H9 (cell line): ENCODE results near the gene OGFOD1. TPM values are rescaled to one million over a fixed set of nuclear protein-coding genes. Genes with fewer than 3 reads are reported as not detected.

Experiments used
- DNase-seq: peaks from one replicate; pipeline ENCODE4 v3.0.0-alpha.2; 2017
- H2AFZ ChIP-seq: one replicate; pipeline ENCODE4 v1.6.1; 2013; ENCODE audit warnings: mild to moderate bottlenecking, low read length, control low read depth, moderate library complexity
- H2AK5ac ChIP-seq: 2 replicates; pipeline ENCODE4 v1.6.1; 2013; ENCODE audit warnings: low read length, control low read depth, mixed read lengths; ENCODE audit not compliant: insufficient read length
- H2BK120ac ChIP-seq: one replicate; pipeline ENCODE4 v1.6.1; 2013; ENCODE audit warnings: low read depth, mild to moderate bottlenecking, low read length, control low read depth, inconsistent platforms; ENCODE audit not compliant: poor library complexity, severe bottlenecking
- H2BK12ac ChIP-seq: 2 replicates; pipeline ENCODE4 v1.6.1; 2013; ENCODE audit warnings: low read length, control low read depth, mixed read lengths, low read depth; ENCODE audit not compliant: insufficient read length
- H2BK15ac ChIP-seq: 2 replicates; pipeline ENCODE4 v1.6.1; 2013; ENCODE audit warnings: low read depth, low read length, control low read depth
- H2BK20ac ChIP-seq: one replicate; pipeline ENCODE4 v1.6.1; 2013; ENCODE audit warnings: low read depth, mild to moderate bottlenecking, low read length, control low read depth, inconsistent platforms; ENCODE audit not compliant: poor library complexity, severe bottlenecking
- H2BK5ac ChIP-seq: 2 replicates; pipeline ENCODE4 v1.6.1; 2013; ENCODE audit warnings: low read length, control low read depth, mixed read lengths; ENCODE audit not compliant: insufficient read length
- H3K14ac ChIP-seq: 2 replicates; pipeline ENCODE4 v1.6.1; 2013; ENCODE audit warnings: low read length, control low read depth; ENCODE audit not compliant: insufficient read depth
- H3K18ac ChIP-seq: 2 replicates; pipeline ENCODE4 v1.6.1; 2013; ENCODE audit warnings: low read depth, mild to moderate bottlenecking, mixed read lengths, low read length, control low read depth; ENCODE audit not compliant: insufficient read length
- H3K23ac ChIP-seq: 2 replicates; pipeline ENCODE4 v1.6.1; 2013; ENCODE audit warnings: low read length, control low read depth, mixed read lengths, low read depth; ENCODE audit not compliant: insufficient read length
- H3K23me2 ChIP-seq: 2 replicates; pipeline ENCODE4 v1.6.1; 2013; ENCODE audit warnings: low read depth, mild to moderate bottlenecking, mixed read lengths, low read length, control low read depth; ENCODE audit not compliant: insufficient read length, poor library complexity, severe bottlenecking
- H3K27ac ChIP-seq: 2 replicates; pipeline ENCODE4 v1.5.1; 2013; ENCODE audit warnings: low read length, control low read depth, mixed read lengths, low read depth; ENCODE audit not compliant: insufficient read length
- H3K27me3 ChIP-seq: 2 replicates; pipeline ENCODE4 v1.6.1; 2013; ENCODE audit warnings: low read length, control low read depth, inconsistent platforms; ENCODE audit not compliant: insufficient read depth
- H3K4ac ChIP-seq: 2 replicates; pipeline ENCODE4 v1.6.1; 2013; ENCODE audit warnings: low read depth, mild to moderate bottlenecking, control low read depth, inconsistent platforms, low read length, moderate library complexity
- H3K4me1 ChIP-seq: 2 replicates; pipeline ENCODE4 v1.6.1; 2013; ENCODE audit warnings: low read length, control low read depth, inconsistent platforms; ENCODE audit not compliant: insufficient read depth
- H3K4me2 ChIP-seq: 2 replicates; pipeline ENCODE4 v1.6.1; 2013; ENCODE audit warnings: low read length, control low read depth, mixed read lengths; ENCODE audit not compliant: insufficient read length, insufficient read depth
- H3K56ac ChIP-seq: 2 replicates; pipeline ENCODE4 v1.6.1; 2013; ENCODE audit warnings: low read depth, mild to moderate bottlenecking, mixed read lengths, low read length, control low read depth; ENCODE audit not compliant: insufficient read length
- H3K79me1 ChIP-seq: 2 replicates; pipeline ENCODE4 v1.6.1; 2013; ENCODE audit warnings: low read depth, mild to moderate bottlenecking, moderate library complexity, low read length, control low read depth, inconsistent platforms; ENCODE audit not compliant: insufficient read depth, poor library complexity, severe bottlenecking
- H3K79me2 ChIP-seq: 2 replicates; pipeline ENCODE4 v1.6.1; 2013; ENCODE audit warnings: low read length, control low read depth, inconsistent platforms; ENCODE audit not compliant: insufficient read depth
- H3K9ac ChIP-seq: 2 replicates; pipeline ENCODE4 v1.6.1; 2013; ENCODE audit warnings: low read length, control low read depth, mixed read lengths; ENCODE audit not compliant: insufficient read length; ENCODE audit errors: extremely low read depth
- H3K9me3 ChIP-seq: one replicate; pipeline ENCODE4 v1.6.1; 2013; ENCODE audit warnings: low read depth, low read length, inconsistent platforms; ENCODE audit not compliant: control insufficient read depth
- H3T11ph ChIP-seq: one replicate; pipeline ENCODE4 v1.6.1; 2013; ENCODE audit warnings: mild to moderate bottlenecking, low read length, control low read depth, inconsistent platforms
- H4K20me1 ChIP-seq: one replicate; pipeline ENCODE4 v1.6.1; 2013; ENCODE audit not compliant: control insufficient read depth, insufficient read length, insufficient read depth
- H4K5ac ChIP-seq: 2 replicates; pipeline ENCODE4 v1.6.1; 2013; ENCODE audit warnings: low read depth, mild to moderate bottlenecking, mixed read lengths, low read length, control low read depth; ENCODE audit not compliant: insufficient read length
- H4K8ac ChIP-seq: replicated peaks from 2 replicates; pipeline ENCODE4 v1.6.1; 2013; ENCODE audit warnings: low read length, control low read depth, mixed read lengths, low read depth; ENCODE audit not compliant: insufficient read length
- H4K91ac ChIP-seq: 2 replicates; pipeline ENCODE4 v1.6.1; 2013; ENCODE audit warnings: low read depth, mild to moderate bottlenecking, moderate library complexity, mixed read lengths, low read length, control low read depth; ENCODE audit not compliant: insufficient read length
- H3K27ac Mint-ChIP-seq, 3 experiments: 2 replicates in 2 of 3; 3 replicates in 1 of 3; pipeline ENCODE4 v1.8.0; 2020 to 2021; ENCODE audit warnings: mixed read lengths in 3 of 3, mild to moderate bottlenecking in 1 of 3, moderate library complexity in 1 of 3
- H3K27me3 Mint-ChIP-seq: 2 replicates; pipeline ENCODE4 v1.8.0; 2021; ENCODE audit warnings: low read depth, mild to moderate bottlenecking, moderate library complexity, mixed read lengths
- H3K36me3 Mint-ChIP-seq, 3 experiments: 2 replicates in 2 of 3; 3 replicates in 1 of 3; pipeline ENCODE4 v1.8.0; 2020 to 2021; ENCODE audit warnings: low read depth in 3 of 3, mixed read lengths in 3 of 3; ENCODE audit not compliant: insufficient read depth in 1 of 3
- H3K4me1 Mint-ChIP-seq, 2 experiments: 2 replicates each; pipeline ENCODE4 v1.8.0; 2020; ENCODE audit warnings: mixed read lengths in 2 of 2
- H3K4me3 Mint-ChIP-seq, 2 experiments: 2 replicates in 1 of 2; 3 replicates in 1 of 2; pipeline ENCODE4 v1.8.0; 2020 to 2021; ENCODE audit warnings: mild to moderate bottlenecking in 2 of 2, mixed read lengths in 2 of 2, moderate library complexity in 1 of 2
- H3K9me3 Mint-ChIP-seq, 2 experiments: 2 replicates in 1 of 2; 3 replicates in 1 of 2; pipeline ENCODE4 v1.8.0; 2020; ENCODE audit warnings: mild to moderate bottlenecking in 2 of 2, mixed read lengths in 2 of 2, moderate library complexity in 1 of 2
- WGBS: extraction: QIAGEN DNeasy Blood & Tissue Kit; methylation state at CpG from one replicate; pipeline ENCODE4 v1.1.7; 2013; ENCODE audit warnings: missing lambda C conversion rate, low lambda C conversion rate, mixed read lengths; ENCODE audit not compliant: insufficient read length; ENCODE audit errors: extremely low coverage; 5-methylcytosine and 5-hydroxymethylcytosine counted together
- total RNA-seq: library from RNA; stranded (reverse); gene quantifications from 2 replicates; pipeline ENCODE4 v1.2.1, GENCODE V29; 2021
- TF ChIP-seq, protein P1 (sequence below): fragments of 200-600 bp; sonication (generic); conservative IDR thresholded peaks from 3 replicates; pipeline ENCODE4 v1.8.0; 2021; ENCODE audit warnings: antibody characterized with exemption, mild to moderate bottlenecking

OGFOD1 gene
- total RNA-seq, 1 experiment from 2014 or later = 66.5 TPM

GRCh38 chr16:56513972-56514371 lies 62.6 kb downstream of the OGFOD1 start:
- TF ChIP-seq, protein P1, sequence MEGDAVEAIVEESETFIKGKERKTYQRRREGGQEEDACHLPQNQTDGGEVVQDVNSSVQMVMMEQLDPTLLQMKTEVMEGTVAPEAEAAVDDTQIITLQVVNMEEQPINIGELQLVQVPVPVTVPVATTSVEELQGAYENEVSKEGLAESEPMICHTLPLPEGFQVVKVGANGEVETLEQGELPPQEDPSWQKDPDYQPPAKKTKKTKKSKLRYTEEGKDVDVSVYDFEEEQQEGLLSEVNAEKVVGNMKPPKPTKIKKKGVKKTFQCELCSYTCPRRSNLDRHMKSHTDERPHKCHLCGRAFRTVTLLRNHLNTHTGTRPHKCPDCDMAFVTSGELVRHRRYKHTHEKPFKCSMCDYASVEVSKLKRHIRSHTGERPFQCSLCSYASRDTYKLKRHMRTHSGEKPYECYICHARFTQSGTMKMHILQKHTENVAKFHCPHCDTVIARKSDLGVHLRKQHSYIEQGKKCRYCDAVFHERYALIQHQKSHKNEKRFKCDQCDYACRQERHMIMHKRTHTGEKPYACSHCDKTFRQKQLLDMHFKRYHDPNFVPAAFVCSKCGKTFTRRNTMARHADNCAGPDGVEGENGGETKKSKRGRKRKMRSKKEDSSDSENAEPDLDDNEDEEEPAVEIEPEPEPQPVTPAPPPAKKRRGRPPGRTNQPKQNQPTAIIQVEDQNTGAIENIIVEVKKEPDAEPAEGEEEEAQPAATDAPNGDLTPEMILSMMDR = peak; percentile 74
- Histone ChIP-seq H4K20me1 (no peaks in the 10 kb centered on the region), H3K27me3 (no peaks in the 10 kb centered on the region), H2BK120ac (no peak overlapping the region), H3K56ac (no peak overlapping the region), H4K91ac (no peak overlapping the region), H4K8ac (no peak overlapping the region), H3K18ac (no peak overlapping the region), H3K79me1 (no peaks in the 10 kb centered on the region), H3K79me2 (no peaks in the 10 kb centered on the region), H2AFZ (no peak overlapping the region), H2BK15ac (no peak overlapping the region), H3T11ph (no peak overlapping the region), H3K9me3 (no peaks in the 10 kb centered on the region), H3K9ac (no peak overlapping the region), H3K4me1 (no peaks in the 10 kb centered on the region), H3K23ac (no peak overlapping the region), H2BK5ac (no peak overlapping the region), H2BK20ac (no peak overlapping the region), H3K4ac (no peak overlapping the region), H2BK12ac (no peak overlapping the region), H3K14ac (no peak overlapping the region), H4K5ac (no peak overlapping the region), H3K27ac (no peak overlapping the region), H2AK5ac (no peak overlapping the region), H3K23me2 (no peaks in the 10 kb centered on the region), H3K4me2 (no peak overlapping the region)
- Mint-ChIP-seq H3K4me3 (no peak overlapping the region), H3K4me1 (peaks cover 0 to 8% of the 10 kb centered on the region in 2 experiments; a peak in 2 of 4 replicates), H3K27me3 (no peaks in the 10 kb centered on the region), H3K9me3 (no peaks in the 10 kb centered on the region), H3K36me3 (peaks cover 2 to 11% (median 4%) of the 10 kb centered on the region in 3 experiments; a peak in 6 of 7 replicates), H3K27ac (no peak overlapping the region)
- peak; percentile 45 for DNase-seq
- WGBS = no CpG with 5 or more reads among the region's 3 CpGs
